AG20443 (cell line): ENCODE data around the gene TLR6.
"Not testable (repeated sequence)": the region's sequence is repeated elsewhere in the genome, so short reads cannot be mapped to it uniquely, and the experiment has no call there.

Experiments used
- DNase-seq: peaks from one replicate; pipeline ENCODE4 v3.0.0; 2012; ENCODE audit warnings: low spot score, mixed read lengths

The TLR6 gene

GRCh38 chr4:38785041-38785790 is 71.4 kb downstream of the TLR6 start:
- DNase-seq = no peak

- no peak for DNase-seq
Measured at GRCh38 chr4:38784141-38784540, 72.5 kb downstream of the TLR6 start.

GRCh38 chr4:38783109-38783460 is 73.5 kb downstream of the TLR6 start:
- DNase-seq = no peak

- peak; percentile 66 for DNase-seq
Measured at GRCh38 chr4:38782452-38783108, 74.0 kb downstream of the TLR6 start, which contains the start of gene TLR10. Gene TLR10, minus strand, starts transcription at chr4:38782990. Its CDS starts 7,400 bp downstream, at chr4:38775590.

- no peak for DNase-seq
Measured at GRCh38 chr4:38781854-38782261, 74.8 kb downstream of the TLR6 start.

- no peak for DNase-seq
Measured at GRCh38 chr4:38780833-38781484, 75.7 kb downstream of the TLR6 start.

GRCh38 chr4:38779790-38780189 is 76.8 kb downstream of the TLR6 start:
- no peak for DNase-seq

DNA sequence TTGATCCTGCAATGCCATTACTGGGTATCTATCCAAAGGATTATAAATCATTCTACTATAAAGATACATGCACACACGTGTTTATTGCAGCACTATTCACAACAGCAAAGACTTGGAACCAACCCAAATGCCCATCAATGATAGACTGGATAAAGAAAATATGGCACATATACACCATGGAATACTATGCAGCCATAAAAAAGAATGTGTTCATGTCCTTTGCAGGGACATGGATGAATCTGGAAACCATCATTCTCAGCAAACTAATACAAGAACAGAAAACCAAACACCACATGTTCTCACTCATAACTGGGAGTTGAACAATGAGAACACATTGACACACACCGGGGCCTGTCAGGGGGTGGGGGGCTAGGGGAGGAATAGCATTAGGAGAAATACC is 78.7 kb downstream of the TLR6 start:
- DNase-seq = not testable (repeated sequence)

DNA sequence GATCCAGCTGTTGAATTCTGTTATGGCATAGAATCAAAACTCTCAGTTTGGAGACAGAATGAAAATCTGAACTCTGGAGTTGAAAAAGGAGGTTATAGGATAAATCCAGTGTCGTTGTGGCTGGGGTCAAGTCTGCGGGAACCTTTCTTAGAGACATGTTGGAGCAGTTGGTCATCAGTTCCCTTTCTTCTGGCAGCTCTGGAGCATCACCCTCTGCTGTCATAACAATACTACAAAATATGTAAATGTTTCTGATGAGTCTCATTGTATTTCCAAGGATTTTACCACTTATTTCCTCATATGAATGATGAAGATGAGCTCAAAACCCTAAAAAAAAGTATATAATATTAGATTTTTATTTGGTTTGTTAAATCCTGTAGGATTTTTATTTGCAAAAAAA is 81.3 kb downstream of the TLR6 start:
- no peak for DNase-seq

DNA sequence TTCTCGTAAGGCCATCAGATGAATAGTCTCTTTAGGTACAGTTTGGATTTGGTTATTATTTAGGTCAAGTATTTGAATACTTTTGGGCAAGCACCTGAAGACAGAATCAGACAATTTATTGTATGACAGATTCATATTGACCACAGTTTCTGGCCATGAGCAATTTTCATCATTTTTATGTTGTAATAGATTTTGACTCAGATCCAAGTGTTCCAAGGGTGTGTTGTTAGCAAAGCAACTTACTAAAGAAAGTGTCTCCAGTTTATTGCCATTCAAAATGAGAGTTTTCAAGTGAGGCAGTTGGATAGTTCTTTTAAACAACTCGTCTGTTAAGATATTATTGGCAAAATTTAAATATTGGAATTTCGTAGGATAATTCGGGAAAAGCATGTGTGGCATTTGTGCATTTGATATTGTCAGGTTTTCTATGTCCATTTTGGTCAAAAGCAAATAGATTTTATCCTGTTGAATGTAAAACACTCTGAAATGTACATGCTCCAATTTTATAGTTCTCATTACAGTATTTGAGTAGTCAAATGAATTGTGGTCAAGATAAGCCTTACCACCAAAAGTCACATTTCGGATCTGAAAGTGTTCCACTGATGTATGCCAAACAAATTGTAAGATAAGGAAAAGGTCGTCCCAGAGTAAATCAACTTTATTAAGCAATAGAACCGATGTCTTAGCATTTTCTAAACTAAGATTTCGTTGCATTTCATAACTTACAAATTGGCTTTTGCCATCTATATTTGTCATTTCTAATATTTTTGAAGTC is 82.2 kb downstream of the TLR6 start:
- DNase-seq = no peak
